Endothelial cell of umbilical vein (primary cell): ENCODE data around the gene ITGA3. TPM values are rescaled to one million over a fixed set of nuclear protein-coding genes. Genes with fewer than 3 reads are reported as not detected.

ENCODE experiments used
- BruUV-seq: library from RNA; stranded (reverse); fragments of 400-500 nt; replicated peaks from 2 replicates; lab custom pipeline; 2021; lab: Mats Ljungman, UMichigan
- CTCF ChIA-PET: fragments of 300-600, 350-600 bp; sonication (Branson Sonifier 250); formaldehyde crosslinking; loops from one replicate; lab custom pipeline; 2021; ENCODE audit warnings: antibody characterized with exemption, inconsistent platforms; lab: Charles Lee
- POLR2A ChIA-PET: fragments of 300-600, 350-600 bp; sonication (Branson Sonifier 250); formaldehyde crosslinking; loops from one replicate; lab custom pipeline; 2021; ENCODE audit warnings: antibody characterized with exemption, inconsistent platforms; lab: Charles Lee
- DNase-seq: peaks from one replicate; pipeline ENCODE4 v3.0.0-alpha.2; 2011; ENCODE audit warnings: low read depth, low spot score
- FAIRE-seq: peaks from 2 replicates; lab custom pipeline; 2011; peaks lifted over from hg19 to GRCh38; lab: Jason Lieb, UNC
- H2AFZ ChIP-seq: 2 replicates; pipeline ENCODE4 v1.6.0; 2012; ENCODE audit warnings: low read depth, low read length, control low read depth, inconsistent platforms
- H3K27ac ChIP-seq: 2 replicates; pipeline ENCODE4 v1.5.1; 2011; ENCODE audit warnings: low read depth, mild to moderate bottlenecking, control low read depth, low read length, moderate library complexity; ENCODE audit not compliant: insufficient read depth
- H3K27me3 ChIP-seq, 2 experiments: 2 replicates each; pipeline versions ENCODE4 v1.6.0 to v1.6.1; 2011; ENCODE audit warnings: low read length in 2 of 2, mixed read lengths in 1 of 2; ENCODE audit not compliant: control insufficient read depth in 2 of 2, insufficient read depth in 2 of 2
- H3K36me3 ChIP-seq, 2 experiments: 2 replicates in 1 of 2; 3 replicates in 1 of 2; pipeline ENCODE4 v1.5.1; 2011; ENCODE audit warnings: low read length in 2 of 2, mild to moderate bottlenecking in 1 of 2, moderate library complexity in 1 of 2; ENCODE audit not compliant: control insufficient read depth in 2 of 2, insufficient read depth in 2 of 2; ENCODE audit errors: extremely low read depth in 1 of 2
- H3K4me1 ChIP-seq: 3 replicates; pipeline ENCODE4 v1.5.1; 2011; ENCODE audit warnings: mild to moderate bottlenecking, low read length; ENCODE audit not compliant: control insufficient read depth, insufficient read depth; ENCODE audit errors: extremely low read depth
- H3K4me2 ChIP-seq: 2 replicates; pipeline ENCODE4 v1.6.1; 2011; ENCODE audit warnings: low read length, control low read depth, mixed read lengths; ENCODE audit not compliant: insufficient read depth
- H3K4me3 ChIP-seq, 3 experiments: fragments of 200-600 bp in 1 of 3; sonication (generic), shearing (Covaris generic) in 1 of 3; replicated peaks in 1 of 3; 2 replicates each; pipeline ENCODE4 v1.5.1; 2011 to 2016; ENCODE audit warnings: control low read depth in 3 of 3, low read length in 3 of 3, mild to moderate bottlenecking in 2 of 3, inconsistent platforms in 1 of 3, low read depth in 1 of 3, moderate library complexity in 1 of 3; ENCODE audit not compliant: insufficient read depth in 1 of 3
- H3K79me2 ChIP-seq: 2 replicates; pipeline ENCODE4 v1.6.0; 2012; ENCODE audit warnings: low read length, inconsistent platforms; ENCODE audit not compliant: control insufficient read depth, insufficient read depth
- H3K9ac ChIP-seq: replicated peaks from 2 replicates; pipeline ENCODE3; 2011; ENCODE audit warnings: low read length, control low read depth; ENCODE audit not compliant: insufficient read depth; ENCODE audit errors: extremely low read depth
- H3K9me1 ChIP-seq: replicated peaks from 3 replicates; pipeline ENCODE4 v1.6.0; 2011; ENCODE audit warnings: mild to moderate bottlenecking, low read length; ENCODE audit not compliant: control insufficient read depth, insufficient read depth; ENCODE audit errors: extremely low read depth
- H3K9me3 ChIP-seq: replicated peaks from 2 replicates; pipeline ENCODE4 v1.5.1; 2012; ENCODE audit warnings: low read length, inconsistent platforms; ENCODE audit not compliant: control insufficient read depth, insufficient read depth
- H4K20me1 ChIP-seq: replicated peaks from 2 replicates; pipeline ENCODE3; 2011; ENCODE audit warnings: mild to moderate bottlenecking, low read length; ENCODE audit not compliant: control insufficient read depth, insufficient read depth; ENCODE audit errors: extremely low read depth
- CTCF ChIP-seq, 2 donors: IDR thresholded peaks; 1 replicate in 1 of 2; 2 replicates in 1 of 2; pipeline ENCODE4 v1.5.1; 2011; ENCODE audit warnings: low read length in 2 of 2, mild to moderate bottlenecking in 2 of 2, moderate library complexity in 2 of 2, control low read depth in 1 of 2, inconsistent platforms in 1 of 2, low read depth in 1 of 2; ENCODE audit not compliant: insufficient read depth in 1 of 2; ENCODE audit errors: extremely low read depth in 1 of 2
- EZH2 ChIP-seq: IDR thresholded peaks from 2 replicates; pipeline ENCODE4 v1.6.1; 2012; ENCODE audit warnings: borderline replicate concordance, low read depth, mild to moderate bottlenecking, moderate library complexity, low read length, inconsistent platforms; ENCODE audit not compliant: severe bottlenecking
- FOS ChIP-seq: IDR thresholded peaks from 2 replicates; pipeline ENCODE4 v1.6.1; 2011; ENCODE audit warnings: mild to moderate bottlenecking, low read length, moderate library complexity, borderline replicate concordance; ENCODE audit not compliant: insufficient read depth
- GATA2 ChIP-seq: IDR thresholded peaks from 2 replicates; pipeline ENCODE4 v1.7.0; 2011; ENCODE audit warnings: low read depth, mild to moderate bottlenecking, moderate library complexity, mixed read lengths, low read length; ENCODE audit not compliant: insufficient read length, insufficient read depth
- JUN ChIP-seq: IDR thresholded peaks from 2 replicates; pipeline ENCODE4 v1.6.1; 2011; ENCODE audit warnings: borderline replicate concordance, low read depth; ENCODE audit not compliant: insufficient read length, insufficient read depth
- MAX ChIP-seq: IDR thresholded peaks from 2 replicates; pipeline ENCODE4 v1.6.1; 2011; ENCODE audit not compliant: insufficient read depth, insufficient read length
- MYC ChIP-seq: IDR thresholded peaks from one replicate; pipeline ENCODE4 v1.6.1; 2011; ENCODE audit warnings: mild to moderate bottlenecking, low read depth, low read length
- POLR2A ChIP-seq: IDR thresholded peaks from 2 replicates; pipeline ENCODE4 v1.6.1; 2012; ENCODE audit warnings: low read depth, mild to moderate bottlenecking, control low read depth, low read length
- POLR2AphosphoS5 ChIP-seq: IDR thresholded peaks from 2 replicates; pipeline ENCODE4 v1.6.1; 2012; ENCODE audit warnings: low read depth, mild to moderate bottlenecking, control low read depth, low read length, moderate library complexity; ENCODE audit not compliant: insufficient read depth
- dilution Hi-C: fragments of 300-500 bp; cut with MboI; formaldehyde crosslinking; loops from one replicate; pipeline ENCODE4 v1.15.0; 2019; ENCODE audit warnings: low sequenced_read_pairs; ENCODE audit not compliant: extremely low pct_ligation_motif_present
- intact Hi-C: fragments of 100-400 bp; cut with micrococcal nuclease; formaldehyde crosslinking; loops from one replicate; pipeline ENCODE4 v1.10.0; 2022
- polyA plus RNA-seq, 4 experiments: library from polyadenylated mRNA; depleted of rRNA in 3 of 4; stranded (reverse) in 3 of 4; unstranded in 1 of 4; fragments of >200 nt; gene quantifications; 2 replicates each; pipeline versions ENCODE4 v1.2.1 to v1.2.3, GENCODE V29; 2011 to 2012; ENCODE audit warnings: missing spikeins in 1 of 4
- total RNA-seq: library from RNA; stranded (reverse); gene quantifications from 2 replicates; pipeline ENCODE4 v1.2.3, GENCODE V29; 2021

ITGA3 gene
- total and polyA plus RNA-seq, 2 donors (not counting 3 experiments of a cell fraction or from before 2014, with no cell fraction given) = 92.7 to 112 TPM

- H3K9ac ChIP-seq = no peak overlapping the region
- dilution Hi-C loops (no loop called here), intact Hi-C loops (no loop called here)
- no peak overlapping the region for H3K4me3 ChIP-seq
- no peak for TF ChIP-seq MAX
- no peak for DNase-seq
- H3K9me1 ChIP-seq = no peaks in the 10 kb centered on the region
- no TSS peak for BruUV-seq
- no peak overlapping the region for H3K27ac ChIP-seq
- no peaks in the 10 kb centered on the region for H3K9me3 ChIP-seq
- H3K4me2 ChIP-seq = no peak overlapping the region
- H4K20me1 ChIP-seq = no peaks in the 10 kb centered on the region
- no peaks in the 10 kb centered on the region for H3K36me3 ChIP-seq
- no peak for FAIRE-seq
- peaks cover 60% of the 10 kb centered on the region for H3K4me1 ChIP-seq
- ChIA-PET POLR2A (no interaction called here), CTCF (no interaction called here)
- no peaks in the 10 kb centered on the region for H3K27me3 ChIP-seq
- no peaks in the 10 kb centered on the region for H3K79me2 ChIP-seq
- H2AFZ ChIP-seq = no peak overlapping the region
Measured at GRCh38 chr17:50049636-50050035, 6.3 kb upstream of the ITGA3 start.

GRCh38 chr17:50050431-50051032 is 5.4 kb upstream of the ITGA3 start:
- POLR2A ChIA-PET = no interaction called here
- Histone ChIP-seq H3K9me1 (no peaks in the 10 kb centered on the region), H3K79me2 (no peaks in the 10 kb centered on the region), H3K36me3 (no peaks in the 10 kb centered on the region), H4K20me1 (no peaks in the 10 kb centered on the region), H3K9me3 (no peaks in the 10 kb centered on the region), H3K4me2 (no peak overlapping the region), H3K9ac (no peak overlapping the region), H3K27ac (no peak overlapping the region), H3K27me3 (no peaks in the 10 kb centered on the region), H3K4me1 (peaks cover 63% of the 10 kb centered on the region), H2AFZ (no peak overlapping the region), H3K4me3 (no peak overlapping the region)
- intact Hi-C loops = no loop called here
- dilution Hi-C loops = no loop called here
- BruUV-seq = no TSS peak
- TF ChIP-seq MAX (no peak), GATA2 (no peak), FOS (no peak), MYC (no peak), POLR2A (no peak), POLR2AphosphoS5 (no peak), CTCF (IDR thresholded peaks at IDR 0.05; ENCODE audit: extremely low read depth in 1 of 2, insufficient read depth in 1 of 2, low read depth in 1 of 2, low read length in 2 of 2) (no peak), EZH2 (no peak), JUN (no peak)
- CTCF ChIA-PET = no interaction called here
- DNase-seq (no peak), FAIRE-seq (no peak)
